ENCODE data around the gene RAB40C. TPM values are rescaled to one million over a fixed set of nuclear protein-coding genes. Genes with fewer than 3 reads are reported as not detected.

The RAB40C gene
- total and polyA plus RNA-seq, 9 of the 15 experiments (the other 6 are each of a cell fraction or from before 2014, with no cell fraction given), result 0.17 to 23.4 (median 8.7) TPM

DNA sequence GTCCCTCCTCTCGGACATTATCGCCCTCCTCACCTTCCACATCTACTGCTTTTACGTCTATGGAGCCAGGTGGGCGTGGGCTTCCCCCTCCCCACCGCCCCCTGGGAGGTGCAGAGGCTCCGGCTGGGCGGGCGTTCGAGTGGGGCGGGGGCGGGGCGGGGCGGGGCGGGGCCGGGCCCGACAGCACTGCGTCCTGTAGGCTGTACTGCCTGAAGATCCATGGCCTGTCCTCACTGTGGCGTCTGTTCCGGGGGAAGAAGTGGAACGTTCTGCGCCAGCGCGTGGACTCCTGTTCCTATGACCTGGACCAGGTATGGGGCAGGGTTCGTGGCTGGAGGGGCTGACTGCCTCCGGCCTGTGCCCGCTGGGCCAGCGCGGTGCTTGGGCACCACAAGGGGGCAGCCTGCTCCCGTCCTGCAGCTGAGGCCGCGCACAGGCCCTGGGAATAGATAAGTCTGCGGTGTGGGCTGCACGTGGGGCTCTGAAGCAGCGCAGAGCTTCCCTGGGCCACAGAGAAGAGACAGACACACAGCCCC lies 10.9 kb upstream of the RAB40C start:
- no peak overlapping the region for H3K27ac ChIP-seq (ENCODE audit: extremely low read depth, low read depth, low read length)
- peak; percentile 67 to 94 (median 79) for DNase-seq (ENCODE audit: extremely low read depth in 1 of 4, low spot score in 3 of 4)
- CTCF ChIA-PET (ENCODE audit: low intra/inter-chr PET ratio), result interaction anchor here (0.7 to 1.2 kb wide), 2 partner anchors 82 to 94 kb away, joined by 3 to 8 read pairs; no protein-coding TSS in a partner anchor
- ATAC-seq, result peak; percentile 97
- no peak overlapping the region for H3K4me3 ChIP-seq
- H3K9me1 ChIP-seq (ENCODE audit: control insufficient read depth, insufficient read depth, low read length), result peaks cover 3% of the 10 kb centered on the region
- peaks cover 13% of the 10 kb centered on the region for H4K20me1 ChIP-seq (replicated peaks; ENCODE audit: control insufficient read depth, insufficient read depth, low read length)
- POLR2A ChIA-PET, result interaction anchor here (0.6 to 2.1 kb wide), 7 partner anchors 8 to 682 kb away, joined by 3 to 6 read pairs (median 4); partner anchors contain the start of gene STUB1
- in situ Hi-C loops (cut with MboI) (loop anchor here (5.0 kb wide), 1 partner anchor 88 kb away; the partner anchor contains the start of gene RHOT2), intact Hi-C loops (cut with micrococcal nuclease) (loop anchor here (5.0 kb wide), 1 partner anchor 88 kb away; the partner anchor contains the start of gene RHOT2)
- no peaks in the 10 kb centered on the region for H3K27me3 ChIP-seq (ENCODE audit: control insufficient read depth in 2 of 2, insufficient read depth in 2 of 2, low read length in 2 of 2)
- WGBS (ENCODE audit: insufficient coverage, low coverage, missing lambda C conversion rate), result 10% methylated on average over 19 of the region's 34 CpGs
- H3K4me2 ChIP-seq (ENCODE audit: insufficient read depth, low read length), result peak overlapping the region; percentile 66; the same call in 1 of the 2 replicates
- H3K36me3 ChIP-seq (ENCODE audit: control insufficient read depth, insufficient read depth, low read length), result peaks cover 24% of the 10 kb centered on the region; the same call in 2 of the 3 replicates
- H3K9me3 ChIP-seq (replicated peaks; ENCODE audit: control insufficient read depth, insufficient read depth, low read depth, low read length), result no peaks in the 10 kb centered on the region
- no peaks in the 10 kb centered on the region for H3K79me2 ChIP-seq (ENCODE audit: control insufficient read depth, insufficient read depth, low read length)
- BruUV-seq (replicated peaks), result no TSS peak
- peak overlapping the region; percentile 87 for H2AFZ ChIP-seq (ENCODE audit: low read depth, low read length)
- peaks cover 0 to 87% of the 10 kb centered on the region in 2 experiments; a peak in 4 of 5 replicates for H3K4me1 ChIP-seq (replicated peaks in 1 of 2; ENCODE audit: control insufficient read depth in 2 of 2, insufficient read depth in 2 of 2, low read length in 2 of 2)
- peak; percentile 92 for FAIRE-seq
- peak overlapping the region in 1 of 2 experiments; percentile 85; a peak in 2 of 4 replicates for H3K9ac ChIP-seq (ENCODE audit: insufficient read depth in 1 of 2, low read depth in 2 of 2, low read length in 2 of 2)
- TF ChIP-seq RBBP5 (IDR thresholded peaks at IDR 0.05; ENCODE audit: borderline replicate concordance, insufficient read depth, low read length, poor library complexity, severe bottlenecking) (no peak), HNRNPLL (IDR thresholded peaks at IDR 0.05; ENCODE audit: low read depth, low read length, poor library complexity, severe bottlenecking) (no peak), PHB2 (IDR thresholded peaks at IDR 0.05; ENCODE audit: low read depth) (no peak), THRAP3 (IDR thresholded peaks at IDR 0.05; ENCODE audit: borderline replicate concordance) (no peak), MEIS2 (IDR thresholded peaks at IDR 0.05; ENCODE audit: partially characterized antibody) (no peak), U2AF1 (optimal IDR thresholded peaks at IDR 0.05; ENCODE audit: low read depth, low read length) (no peak), TAF9B (IDR thresholded peaks at IDR 0.05; ENCODE audit: partially characterized antibody) (no peak), RBM22 (IDR thresholded peaks at IDR 0.05; ENCODE audit: low read depth, low read length, poor library complexity, severe bottlenecking) (no peak), CREBBP (IDR thresholded peaks at IDR 0.05; ENCODE audit: low read depth, low read length) (no peak), HCFC1 (IDR thresholded peaks at IDR 0.05; ENCODE audit: low read depth, low read length) (0 out of 2 replicates have a peak, but pooled peaks have one; percentile 17), MCM2 (IDR thresholded peaks at IDR 0.05; ENCODE audit: low read depth) (no peak), FOXM1 (IDR thresholded peaks at IDR 0.05; ENCODE audit: low read depth) (no peak), FOXM1 (CRISPR knock-in tag; IDR thresholded peaks at IDR 0.05; ENCODE audit: low read depth) (peak; percentile 85)
- TF ChIP-seq, protein P1, sequence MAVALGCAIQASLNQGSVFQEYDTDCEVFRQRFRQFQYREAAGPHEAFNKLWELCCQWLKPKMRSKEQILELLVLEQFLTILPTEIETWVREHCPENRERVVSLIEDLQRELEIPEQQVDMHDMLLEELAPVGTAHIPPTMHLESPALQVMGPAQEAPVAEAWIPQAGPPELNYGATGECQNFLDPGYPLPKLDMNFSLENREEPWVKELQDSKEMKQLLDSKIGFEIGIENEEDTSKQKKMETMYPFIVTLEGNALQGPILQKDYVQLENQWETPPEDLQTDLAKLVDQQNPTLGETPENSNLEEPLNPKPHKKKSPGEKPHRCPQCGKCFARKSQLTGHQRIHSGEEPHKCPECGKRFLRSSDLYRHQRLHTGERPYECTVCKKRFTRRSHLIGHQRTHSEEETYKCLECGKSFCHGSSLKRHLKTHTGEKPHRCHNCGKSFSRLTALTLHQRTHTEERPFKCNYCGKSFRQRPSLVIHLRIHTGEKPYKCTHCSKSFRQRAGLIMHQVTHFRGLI (CRISPR knock-in tag; IDR thresholded peaks at IDR 0.05), result no peak
- TF ChIP-seq, protein P2, sequence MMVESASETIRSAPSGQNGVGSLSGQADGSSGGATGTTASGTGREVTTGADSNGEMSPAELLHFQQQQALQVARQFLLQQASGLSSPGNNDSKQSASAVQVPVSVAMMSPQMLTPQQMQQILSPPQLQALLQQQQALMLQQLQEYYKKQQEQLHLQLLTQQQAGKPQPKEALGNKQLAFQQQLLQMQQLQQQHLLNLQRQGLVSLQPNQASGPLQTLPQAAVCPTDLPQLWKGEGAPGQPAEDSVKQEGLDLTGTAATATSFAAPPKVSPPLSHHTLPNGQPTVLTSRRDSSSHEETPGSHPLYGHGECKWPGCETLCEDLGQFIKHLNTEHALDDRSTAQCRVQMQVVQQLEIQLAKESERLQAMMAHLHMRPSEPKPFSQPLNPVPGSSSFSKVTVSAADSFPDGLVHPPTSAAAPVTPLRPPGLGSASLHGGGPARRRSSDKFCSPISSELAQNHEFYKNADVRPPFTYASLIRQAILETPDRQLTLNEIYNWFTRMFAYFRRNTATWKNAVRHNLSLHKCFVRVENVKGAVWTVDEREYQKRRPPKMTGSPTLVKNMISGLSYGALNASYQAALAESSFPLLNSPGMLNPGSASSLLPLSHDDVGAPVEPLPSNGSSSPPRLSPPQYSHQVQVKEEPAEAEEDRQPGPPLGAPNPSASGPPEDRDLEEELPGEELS (CRISPR knock-in tag; IDR thresholded peaks at IDR 0.05; ENCODE audit: borderline replicate concordance), result no peak
- TF ChIP-seq, protein P3, sequence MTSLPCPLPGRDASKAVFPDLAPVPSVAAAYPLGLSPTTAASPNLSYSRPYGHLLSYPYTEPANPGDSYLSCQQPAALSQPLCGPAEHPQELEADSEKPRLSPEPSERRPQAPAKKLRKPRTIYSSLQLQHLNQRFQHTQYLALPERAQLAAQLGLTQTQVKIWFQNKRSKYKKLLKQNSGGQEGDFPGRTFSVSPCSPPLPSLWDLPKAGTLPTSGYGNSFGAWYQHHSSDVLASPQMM (CRISPR knock-in tag; IDR thresholded peaks at IDR 0.05), result no peak
- TF ChIP-seq, protein P4, sequence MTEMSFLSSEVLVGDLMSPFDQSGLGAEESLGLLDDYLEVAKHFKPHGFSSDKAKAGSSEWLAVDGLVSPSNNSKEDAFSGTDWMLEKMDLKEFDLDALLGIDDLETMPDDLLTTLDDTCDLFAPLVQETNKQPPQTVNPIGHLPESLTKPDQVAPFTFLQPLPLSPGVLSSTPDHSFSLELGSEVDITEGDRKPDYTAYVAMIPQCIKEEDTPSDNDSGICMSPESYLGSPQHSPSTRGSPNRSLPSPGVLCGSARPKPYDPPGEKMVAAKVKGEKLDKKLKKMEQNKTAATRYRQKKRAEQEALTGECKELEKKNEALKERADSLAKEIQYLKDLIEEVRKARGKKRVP (CRISPR knock-in tag; IDR thresholded peaks at IDR 0.05), result no peak
